Measurements from ENCODE around the gene RPS6KA4.

Gene RPS6KA4

DNA sequence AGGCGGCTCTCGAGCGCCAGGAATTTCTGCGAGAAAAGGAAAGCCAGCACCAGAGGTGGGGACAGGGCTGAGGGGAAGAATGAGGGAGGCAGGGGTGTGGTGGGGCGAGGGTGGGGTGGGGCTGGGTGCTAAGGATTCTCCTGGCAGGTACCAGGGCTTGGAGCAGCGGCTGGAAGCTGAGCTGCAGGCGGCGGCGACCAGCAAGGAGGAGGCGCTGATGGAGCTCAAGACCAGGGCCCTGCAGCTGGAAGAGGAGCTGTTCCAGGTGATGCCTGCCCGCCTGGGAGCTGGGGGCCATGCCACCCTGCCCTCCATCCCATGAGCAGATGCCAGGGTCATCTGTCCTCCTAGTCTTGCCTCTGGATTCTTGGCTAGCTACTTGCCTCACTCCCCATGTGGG, 9.6 kb upstream of the RPS6KA4 start:
- DNase-seq, result no peak

DNA sequence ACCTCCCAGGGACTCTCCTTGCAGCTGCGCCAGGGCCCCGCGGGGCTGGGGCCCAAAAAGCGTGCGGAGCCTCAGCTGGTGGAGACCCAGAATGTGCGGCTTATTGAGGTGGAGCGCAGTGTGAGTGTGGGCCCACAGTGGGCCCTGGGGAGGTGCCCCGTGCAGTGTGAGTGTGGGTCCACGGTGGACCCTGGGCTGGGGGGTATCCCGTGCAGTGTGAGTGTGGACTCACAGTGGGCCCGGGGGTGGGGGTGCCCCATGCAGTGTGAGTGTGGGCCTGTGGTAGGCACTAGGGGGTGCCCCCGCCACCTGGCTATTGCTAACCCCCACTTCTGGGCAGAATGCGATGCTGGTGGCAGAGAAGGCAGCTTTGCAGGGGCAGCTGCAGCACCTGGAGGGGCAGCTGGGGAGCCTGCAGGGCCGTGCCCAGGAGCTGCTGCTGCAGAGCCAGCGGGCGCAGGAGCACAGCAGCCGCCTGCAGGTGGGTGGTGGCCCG, 7.8 kb upstream of the RPS6KA4 start:
- no peak for DNase-seq

- DNase-seq, result peak; percentile 65
Observed at GRCh38 chr11:64352099-64352994, 6.6 kb upstream of the RPS6KA4 start.

DNA sequence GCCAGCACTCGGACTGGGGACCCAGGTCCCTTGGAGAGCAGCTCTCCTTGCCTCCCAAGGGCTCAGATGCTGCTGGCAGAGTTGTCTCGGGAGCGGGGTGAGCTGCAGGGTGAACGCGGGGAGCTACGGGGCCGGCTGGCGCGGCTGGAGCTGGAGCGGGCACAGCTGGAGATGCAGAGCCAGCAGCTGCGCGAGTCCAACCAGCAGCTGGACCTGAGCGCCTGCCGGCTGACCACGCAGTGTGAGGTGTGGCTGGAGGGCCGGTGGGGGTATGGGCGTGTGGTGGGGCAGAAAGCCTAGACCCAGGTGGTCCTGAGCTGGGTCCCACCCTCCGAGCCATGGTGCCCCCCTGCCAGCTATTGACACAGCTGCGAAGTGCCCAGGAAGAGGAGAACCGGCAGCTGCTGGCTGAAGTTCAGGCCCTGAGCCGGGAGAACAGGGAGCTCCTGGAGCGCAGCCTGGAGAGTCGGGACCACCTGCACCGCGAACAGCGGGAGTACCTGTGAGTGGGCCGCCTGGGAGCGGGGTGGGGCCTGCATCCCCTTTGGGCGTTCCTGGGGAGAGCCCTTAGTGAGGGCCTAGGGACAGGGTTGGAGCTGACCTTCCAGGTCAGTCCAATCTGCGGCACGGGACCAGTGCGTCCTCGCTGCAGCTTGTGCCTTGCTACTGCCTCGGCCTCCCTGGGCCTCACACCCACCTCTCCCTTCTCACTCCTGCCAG, 5.8 kb upstream of the RPS6KA4 start:
- peak; percentile 68 for DNase-seq

GRCh38 chr11:64353715-64354506, 5.1 kb upstream of the RPS6KA4 start:
- no peak for DNase-seq

GRCh38 chr11:64355078-64355940, 3.7 kb upstream of the RPS6KA4 start:
- DNase-seq, result no peak

- no peak for DNase-seq
Observed at GRCh38 chr11:64356498-64357411, 2.2 kb upstream of the RPS6KA4 start.

DNA sequence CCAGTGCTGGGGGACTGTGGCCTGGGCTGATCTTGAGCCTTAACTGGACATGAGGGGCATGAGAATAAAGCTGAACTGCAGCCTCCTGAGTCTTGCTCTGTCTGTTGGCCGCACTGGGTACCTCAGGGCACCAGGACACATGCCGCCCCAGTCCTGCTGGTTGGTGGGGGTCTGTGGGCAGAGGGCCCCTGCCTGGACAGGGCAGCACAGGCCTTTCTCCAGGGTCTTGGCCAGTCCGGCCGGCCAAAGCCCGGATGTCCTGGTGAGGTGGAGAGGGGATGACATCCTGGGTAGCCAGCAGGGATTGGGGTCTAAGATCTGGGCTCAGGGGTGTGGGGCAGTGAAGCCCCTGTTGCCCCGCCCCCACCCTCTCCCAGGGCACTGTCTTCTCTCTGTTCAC, 1.5 kb upstream of the RPS6KA4 start:
- no peak for DNase-seq

DNA sequence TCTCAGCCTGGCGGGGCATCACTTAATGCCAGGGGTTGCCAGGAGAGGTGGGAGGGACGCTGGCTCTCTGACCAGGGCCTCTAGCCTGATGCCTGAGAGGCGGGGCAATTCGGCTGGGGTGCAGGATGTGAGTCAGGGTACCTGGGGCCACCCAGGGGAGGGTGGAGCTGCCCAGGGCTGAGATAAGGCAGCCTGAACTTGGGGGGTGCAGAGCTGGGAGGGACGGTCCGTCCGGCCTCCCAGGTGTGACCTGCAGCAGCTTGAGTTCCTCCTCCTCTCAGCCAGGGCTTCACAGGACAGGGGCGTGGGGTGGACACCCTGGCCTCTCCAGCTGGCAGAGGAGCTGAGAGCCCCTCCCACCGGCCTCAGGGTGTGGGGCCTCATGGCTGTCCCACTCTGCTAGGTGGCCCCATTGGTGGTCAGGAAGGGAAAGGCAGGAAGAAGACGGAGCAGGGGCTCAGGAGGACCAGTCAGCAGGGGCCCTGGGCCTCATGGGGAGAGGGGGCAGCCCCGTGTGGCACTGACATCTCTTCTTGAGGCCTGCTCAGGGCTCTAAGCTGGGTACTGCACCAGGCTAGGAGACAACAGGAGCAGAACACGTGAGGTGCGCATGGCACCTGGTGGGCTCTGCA, 942 bp upstream of the RPS6KA4 start:
- DNase-seq, result no peak

DNA sequence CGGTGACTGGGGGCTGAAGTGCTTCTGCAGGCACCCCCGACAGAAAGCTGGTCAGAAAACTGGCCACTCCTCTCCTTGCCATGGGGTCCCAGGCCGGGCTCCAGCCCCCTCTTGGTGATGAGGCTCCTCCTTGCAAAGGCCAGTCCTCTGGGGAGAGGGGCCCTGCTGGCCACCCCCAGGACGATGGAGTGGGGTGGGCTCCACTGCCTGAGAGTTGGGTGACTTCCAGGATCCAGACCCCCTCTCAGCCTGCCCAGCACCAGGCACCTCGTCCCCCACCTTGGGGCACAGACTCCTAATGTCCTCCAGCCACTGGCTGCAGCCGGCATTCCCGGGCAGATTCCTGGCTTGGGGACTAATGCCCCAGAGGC, 441 bp upstream of the RPS6KA4 start:
- no peak for DNase-seq

DNA sequence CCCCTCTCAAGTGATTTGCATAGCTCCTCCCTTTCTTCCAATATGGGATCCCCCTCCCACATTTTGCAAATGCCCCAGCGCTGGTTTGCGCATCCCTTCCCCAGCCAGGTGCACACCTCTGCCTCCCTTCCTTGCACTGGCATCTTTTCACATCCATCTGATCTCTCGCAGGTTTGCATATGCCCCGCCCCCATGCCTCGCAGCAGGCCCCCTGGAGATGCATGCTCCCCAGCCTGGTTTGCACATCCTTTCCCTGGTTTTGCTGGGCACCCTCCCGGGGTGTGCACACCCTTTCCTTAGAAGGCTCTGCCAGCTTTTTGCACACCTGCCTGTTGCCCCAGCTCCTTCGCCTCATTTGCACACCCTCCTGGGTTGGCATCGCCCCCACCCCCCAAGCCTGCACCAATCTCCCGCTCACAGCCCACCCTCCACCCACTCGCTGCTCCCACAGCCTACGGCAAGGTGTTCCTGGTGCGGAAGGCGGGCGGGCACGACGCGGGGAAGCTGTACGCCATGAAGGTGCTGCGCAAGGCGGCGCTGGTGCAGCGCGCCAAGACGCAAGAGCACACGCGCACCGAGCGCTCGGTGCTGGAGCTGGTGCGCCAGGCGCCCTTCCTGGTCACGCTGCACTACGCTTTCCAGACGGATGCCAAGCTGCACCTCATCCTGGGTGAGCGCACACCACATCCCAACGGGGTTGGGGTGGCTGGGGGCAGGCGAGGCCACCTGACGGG, 917 bp downstream of the RPS6KA4 start:
- DNase-seq, result peak; percentile 22

DNA sequence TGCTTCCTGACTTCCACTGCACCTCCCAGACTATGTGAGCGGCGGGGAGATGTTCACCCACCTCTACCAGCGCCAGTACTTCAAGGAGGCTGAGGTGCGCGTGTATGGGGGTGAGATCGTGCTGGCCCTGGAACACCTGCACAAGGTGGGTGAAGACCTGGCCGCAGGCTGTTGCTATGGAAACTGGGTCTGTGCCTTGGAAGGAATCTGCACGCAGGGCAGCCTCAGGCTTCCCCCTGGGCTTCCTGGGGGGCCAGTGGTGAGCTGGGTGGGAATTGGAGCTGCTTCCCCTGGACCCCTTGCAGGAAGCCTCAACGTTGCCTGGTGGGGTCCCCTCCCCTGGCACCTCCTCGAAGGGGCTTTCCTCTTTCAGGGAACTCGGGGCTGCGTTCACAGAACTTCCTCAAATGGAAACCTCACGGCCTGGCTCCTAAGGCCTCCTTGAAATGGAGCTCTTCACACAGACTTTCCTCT, 1.5 kb downstream of the RPS6KA4 start:
- peak; percentile 5 for DNase-seq

GRCh38 chr11:64361659-64362058, 2.7 kb downstream of the RPS6KA4 start:
- DNase-seq, result no peak

DNA sequence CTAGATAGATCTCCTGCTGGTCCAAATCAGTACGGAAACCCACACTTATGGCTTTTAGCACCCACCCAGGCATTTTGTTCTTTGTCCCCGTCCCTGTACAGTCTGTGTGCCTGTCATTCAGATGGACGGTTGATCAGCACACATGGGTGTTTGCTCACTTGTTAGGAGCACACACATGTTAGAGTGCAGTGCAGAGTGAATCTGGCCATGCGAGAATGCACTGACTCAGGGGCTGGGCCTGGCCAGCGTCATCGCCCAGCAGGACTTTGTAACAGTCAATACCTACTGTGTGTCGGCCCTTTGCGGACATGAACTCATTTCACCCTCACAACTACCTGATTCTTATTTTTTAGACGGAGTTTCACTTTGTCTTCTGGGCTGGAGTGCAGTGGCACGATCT, 3.4 kb downstream of the RPS6KA4 start:
- DNase-seq, result no peak

DNA sequence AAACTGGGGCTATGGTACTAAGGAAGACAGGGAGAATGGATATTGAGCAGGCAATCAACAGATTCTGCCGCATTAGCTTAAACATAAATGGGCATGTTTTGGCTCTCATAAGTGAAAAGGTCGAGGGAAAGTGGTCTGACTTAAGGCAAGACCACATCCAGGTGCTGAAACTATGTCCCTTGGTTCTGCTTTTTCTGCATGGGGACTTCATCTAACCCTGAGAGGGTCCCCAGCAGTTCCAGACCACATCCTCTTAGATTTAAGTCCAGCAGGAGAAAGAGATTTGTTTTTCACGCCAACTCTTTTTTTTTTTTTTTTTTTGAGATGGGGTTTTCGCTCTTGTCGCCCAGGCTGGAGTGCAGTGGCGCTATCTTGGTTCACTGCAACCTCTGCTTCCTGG, 5.5 kb downstream of the RPS6KA4 start:
- DNase-seq, result no peak

DNA sequence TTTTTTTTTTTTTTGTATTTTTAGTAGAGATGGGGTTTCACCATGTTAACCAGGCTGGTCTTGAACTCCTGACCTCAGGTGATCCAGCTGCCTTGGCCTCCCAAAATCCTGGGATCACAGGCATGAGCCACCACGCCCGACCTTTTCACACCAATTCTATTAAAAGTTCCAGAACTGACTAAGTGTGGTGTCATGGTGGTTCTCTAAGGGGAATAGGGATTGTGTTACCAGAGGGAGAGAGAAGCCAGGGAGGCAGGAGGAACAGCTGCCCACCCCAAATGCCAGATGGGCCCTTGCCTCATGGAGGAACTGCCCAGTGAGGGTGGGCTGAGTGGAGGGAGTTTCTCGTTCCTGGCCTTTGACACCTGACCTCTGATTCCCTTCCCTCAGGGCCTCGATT, 5.9 kb downstream of the RPS6KA4 start:
- DNase-seq, result no peak

DNA sequence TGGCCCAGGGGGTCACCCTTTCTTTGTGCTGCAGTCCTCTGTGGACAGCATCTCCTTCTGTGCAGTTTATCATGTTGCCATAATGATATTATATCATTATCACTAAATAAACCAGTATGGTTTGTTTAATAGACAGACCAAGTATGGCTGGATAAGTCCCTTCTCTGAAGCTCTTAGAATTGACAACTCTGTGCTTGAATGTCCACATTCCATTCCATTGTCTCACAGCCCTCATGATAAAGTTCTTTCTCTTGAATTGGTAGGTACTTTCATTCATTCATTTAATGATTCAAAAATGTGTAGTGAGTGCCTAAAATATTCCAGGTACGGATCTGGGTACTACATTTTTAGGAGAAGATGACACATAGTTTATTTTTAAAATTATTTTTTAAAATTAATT, 7.8 kb downstream of the RPS6KA4 start:
- DNase-seq, result no peak

DNA sequence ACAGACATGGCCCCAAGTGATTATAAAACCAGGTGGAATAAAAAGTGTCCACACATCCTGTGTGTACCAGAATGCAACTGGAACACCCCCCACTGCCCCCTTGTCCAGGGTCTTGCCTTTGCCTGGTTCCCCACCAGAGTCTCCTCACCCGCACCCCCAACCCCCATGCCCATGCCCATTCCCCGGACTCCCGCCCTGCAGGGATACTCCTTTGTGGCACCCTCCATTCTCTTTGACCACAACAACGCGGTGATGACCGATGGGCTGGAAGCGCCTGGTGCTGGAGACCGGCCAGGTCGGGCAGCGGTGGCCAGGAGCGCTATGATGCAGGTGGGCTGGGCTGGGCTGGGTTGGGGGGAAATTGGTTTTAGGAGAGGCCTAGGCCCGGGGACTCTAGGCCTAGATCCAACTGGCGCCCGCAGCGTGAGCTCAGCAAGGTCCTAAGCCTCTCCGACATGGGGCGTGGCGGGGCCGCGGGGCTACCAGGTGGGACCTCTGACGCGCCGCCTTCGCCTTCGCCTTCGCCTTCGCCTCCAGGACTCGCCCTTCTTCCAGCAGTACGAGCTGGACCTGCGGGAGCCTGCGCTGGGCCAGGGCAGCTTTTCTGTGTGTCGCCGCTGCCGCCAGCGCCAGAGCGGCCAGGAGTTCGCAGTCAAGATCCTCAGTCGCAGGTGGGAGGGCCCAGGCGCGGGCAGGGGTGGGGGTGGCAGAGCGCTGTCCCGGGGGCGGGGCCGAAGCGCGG, 9.1 kb downstream of the RPS6KA4 start:
- DNase-seq, result no peak

DNA sequence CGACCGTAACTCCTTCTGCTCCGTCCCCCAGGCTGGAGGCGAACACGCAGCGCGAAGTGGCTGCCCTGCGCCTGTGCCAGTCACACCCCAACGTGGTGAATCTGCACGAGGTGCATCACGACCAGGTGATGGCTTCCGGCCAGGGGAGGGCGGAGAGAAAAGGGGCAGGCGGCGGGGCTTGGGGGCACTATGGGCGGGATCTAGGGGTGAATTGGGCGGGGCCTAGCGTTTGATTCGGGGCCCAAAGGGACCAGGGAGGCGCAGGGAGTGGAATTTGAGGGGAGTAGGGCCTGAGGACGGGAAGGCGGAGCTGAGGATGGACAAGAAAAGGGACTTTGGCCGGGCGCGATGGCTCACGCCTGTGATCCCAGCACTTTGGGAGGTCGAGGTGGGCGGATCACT, 9.7 kb downstream of the RPS6KA4 start:
- DNase-seq, result no peak

Data from NCI-H1105 treated with DMSO at 0.1 percent for 48 hours (cell line).